HUES64 (cell line): ENCODE data around the gene EPB41L4B.
A peak's percentile ranks its signal among the peaks of the same experiment; 100 is the strongest.
"Not testable (repeated sequence)": the region's sequence is repeated elsewhere in the genome, so short reads cannot be mapped to it uniquely, and the experiment has no call there.

Experiments
- H3K27ac ChIP-seq: 2 replicates; pipeline ENCODE4 v1.7.0; 2013; ENCODE audit warnings: low read depth, low read length, inconsistent platforms
- H3K27me3 ChIP-seq: 2 replicates; pipeline ENCODE4 v1.6.1; 2013; ENCODE audit warnings: mild to moderate bottlenecking, low read length; ENCODE audit not compliant: insufficient read depth
- H3K36me3 ChIP-seq: 2 replicates; pipeline ENCODE4 v1.6.1; 2013; ENCODE audit warnings: mild to moderate bottlenecking, low read length; ENCODE audit not compliant: insufficient read depth
- H3K4me1 ChIP-seq: 2 replicates; pipeline ENCODE4 v1.6.1; 2013; ENCODE audit warnings: mild to moderate bottlenecking, low read length, moderate library complexity; ENCODE audit not compliant: insufficient read depth
- H3K4me3 ChIP-seq: 2 replicates; pipeline ENCODE4 v1.5.1; 2013; ENCODE audit warnings: mild to moderate bottlenecking, low read length, moderate library complexity
- H3K9ac ChIP-seq: 2 replicates; pipeline ENCODE4 v1.6.1; 2013; ENCODE audit warnings: mild to moderate bottlenecking, low read depth, low read length
- H3K9me3 ChIP-seq: 2 replicates; pipeline ENCODE4 v1.6.1; 2013; ENCODE audit warnings: low read depth, low read length; ENCODE audit not compliant: insufficient read depth
- WGBS: fragments of 150-250, 120-280 bp; methylation state at CpG from one replicate; pipeline ENCODE4 v1.1.7; 2013; ENCODE audit warnings: missing lambda C conversion rate; 5-methylcytosine and 5-hydroxymethylcytosine counted together

EPB41L4B gene

GRCh38 chr9:109341561-109341960, 20.7 kb upstream of the EPB41L4B start:
- WGBS, result 55% methylated on average over 6 of the region's 6 CpGs
- H3K9ac ChIP-seq, result no peak overlapping the region
- no peaks in the 10 kb centered on the region for H3K36me3 ChIP-seq
- no peak overlapping the region for H3K27ac ChIP-seq
- no peaks in the 10 kb centered on the region for H3K9me3 ChIP-seq
- no peaks in the 10 kb centered on the region for H3K27me3 ChIP-seq
- peaks cover 10% of the 10 kb centered on the region; the same call in 1 of the 2 replicates for H3K4me1 ChIP-seq
- no peak overlapping the region for H3K4me3 ChIP-seq

DNA sequence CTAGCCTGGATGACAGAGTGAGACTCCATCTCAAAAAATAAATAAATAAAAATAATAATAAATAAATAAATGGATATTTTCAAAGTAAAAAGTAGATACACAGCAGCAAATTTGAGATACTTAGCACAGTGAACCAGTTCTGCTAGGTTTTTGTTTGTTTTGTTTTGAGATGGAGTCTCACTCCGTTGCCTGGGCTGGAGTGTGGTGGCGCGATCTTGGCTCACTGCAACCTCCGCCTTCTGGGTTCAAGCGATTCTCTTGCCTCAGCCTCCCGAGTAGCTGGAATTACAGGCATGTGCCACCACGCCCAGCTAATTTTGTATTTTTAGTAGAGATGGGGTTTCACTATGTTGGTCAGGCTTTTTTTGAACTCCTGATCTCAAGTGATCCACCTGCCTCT, 20.1 kb upstream of the EPB41L4B start:
- not testable (repeated sequence) for H3K4me3 ChIP-seq, H3K9me3 ChIP-seq, H3K27ac ChIP-seq, H3K9ac ChIP-seq, H3K4me1 ChIP-seq, H3K36me3 ChIP-seq, H3K27me3 ChIP-seq
- WGBS, result 97% methylated on average over 7 of the region's 7 CpGs

DNA sequence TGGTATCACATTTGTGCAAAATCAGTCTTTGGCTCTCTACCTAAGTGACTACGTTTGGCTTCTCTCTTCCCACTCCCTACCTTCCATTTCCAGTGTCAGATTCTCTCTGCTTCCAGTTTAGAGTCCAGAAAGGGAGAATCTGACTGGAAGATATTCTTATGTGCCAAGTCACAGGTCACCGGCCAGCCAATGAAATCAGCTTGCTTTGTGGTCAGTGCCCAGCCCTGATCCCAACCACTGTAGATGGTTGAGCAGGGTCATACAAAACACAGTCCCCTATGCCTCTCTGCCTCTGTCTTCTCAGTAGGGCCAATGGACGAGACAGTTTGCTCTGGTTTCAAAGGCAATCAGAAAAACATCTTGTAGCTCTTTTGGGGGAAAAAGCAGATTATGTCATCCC, 15.6 kb upstream of the EPB41L4B start:
- H3K4me3 ChIP-seq, result no peak overlapping the region
- WGBS, result 94% methylated on average over 3 of the region's 3 CpGs
- H3K9ac ChIP-seq, result no peak overlapping the region
- no peaks in the 10 kb centered on the region for H3K27me3 ChIP-seq
- no peaks in the 10 kb centered on the region for H3K4me1 ChIP-seq
- H3K27ac ChIP-seq, result no peak overlapping the region
- no peaks in the 10 kb centered on the region for H3K36me3 ChIP-seq
- H3K9me3 ChIP-seq, result no peaks in the 10 kb centered on the region

DNA sequence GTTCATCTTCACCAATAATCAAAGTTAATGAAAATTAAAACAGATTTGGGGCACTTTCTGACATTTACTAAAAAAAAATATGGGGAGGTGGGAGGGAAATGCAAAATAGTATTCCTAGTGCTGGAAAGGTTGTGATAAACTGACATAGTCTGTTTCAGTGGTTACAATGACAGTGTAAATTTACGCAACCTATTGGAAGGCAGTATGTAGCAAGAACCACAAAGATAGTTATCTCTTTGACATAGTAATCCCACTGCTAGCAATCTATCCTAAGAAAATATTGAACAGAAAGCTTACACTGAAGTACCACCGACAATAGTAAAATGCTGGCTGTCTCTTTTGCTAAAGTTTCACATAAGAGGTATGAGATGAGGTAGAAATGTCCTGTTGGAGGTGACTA, 15.1 kb upstream of the EPB41L4B start:
- Histone ChIP-seq H3K4me3 (no peak overlapping the region), H3K9ac (no peak overlapping the region), H3K9me3 (no peaks in the 10 kb centered on the region), H3K27me3 (no peaks in the 10 kb centered on the region), H3K27ac (no peak overlapping the region), H3K36me3 (no peaks in the 10 kb centered on the region), H3K4me1 (no peaks in the 10 kb centered on the region)
- WGBS, result 100% methylated on average over 2 of the region's 2 CpGs

DNA sequence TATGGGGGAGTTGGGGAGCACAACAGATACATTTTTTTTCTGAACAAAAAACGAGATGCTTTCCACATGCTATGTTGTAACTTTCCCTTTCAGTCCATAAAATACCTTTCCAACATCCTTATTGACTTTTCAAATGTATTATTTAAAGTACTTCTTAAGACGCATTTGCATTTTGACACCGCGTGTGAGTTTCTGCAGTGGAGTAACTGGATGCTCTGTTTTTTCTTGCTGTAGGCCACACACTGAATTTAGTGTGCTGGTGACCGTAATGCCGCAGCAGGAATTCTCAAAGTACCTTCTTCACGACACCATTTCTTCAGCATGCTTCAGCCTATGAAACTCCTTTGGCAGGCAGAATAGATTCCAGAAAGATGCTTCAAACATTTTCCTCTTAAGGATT, 14.3 kb upstream of the EPB41L4B start:
- Histone ChIP-seq H3K9me3 (no peaks in the 10 kb centered on the region), H3K9ac (no peak overlapping the region), H3K27me3 (no peaks in the 10 kb centered on the region), H3K4me1 (no peaks in the 10 kb centered on the region), H3K36me3 (no peaks in the 10 kb centered on the region), H3K4me3 (no peak overlapping the region), H3K27ac (no peak overlapping the region)
- WGBS, result 93% methylated on average over 7 of the region's 7 CpGs

GRCh38 chr9:109331353-109331752, 10.5 kb upstream of the EPB41L4B start:
- no peak overlapping the region for H3K9ac ChIP-seq
- H3K27ac ChIP-seq, result no peak overlapping the region
- no peaks in the 10 kb centered on the region for H3K36me3 ChIP-seq
- H3K27me3 ChIP-seq, result no peaks in the 10 kb centered on the region
- no peaks in the 10 kb centered on the region for H3K9me3 ChIP-seq
- no peak overlapping the region for H3K4me3 ChIP-seq
- 86% methylated on average over 5 of the region's 5 CpGs for WGBS
- peaks cover 10% of the 10 kb centered on the region for H3K4me1 ChIP-seq

DNA sequence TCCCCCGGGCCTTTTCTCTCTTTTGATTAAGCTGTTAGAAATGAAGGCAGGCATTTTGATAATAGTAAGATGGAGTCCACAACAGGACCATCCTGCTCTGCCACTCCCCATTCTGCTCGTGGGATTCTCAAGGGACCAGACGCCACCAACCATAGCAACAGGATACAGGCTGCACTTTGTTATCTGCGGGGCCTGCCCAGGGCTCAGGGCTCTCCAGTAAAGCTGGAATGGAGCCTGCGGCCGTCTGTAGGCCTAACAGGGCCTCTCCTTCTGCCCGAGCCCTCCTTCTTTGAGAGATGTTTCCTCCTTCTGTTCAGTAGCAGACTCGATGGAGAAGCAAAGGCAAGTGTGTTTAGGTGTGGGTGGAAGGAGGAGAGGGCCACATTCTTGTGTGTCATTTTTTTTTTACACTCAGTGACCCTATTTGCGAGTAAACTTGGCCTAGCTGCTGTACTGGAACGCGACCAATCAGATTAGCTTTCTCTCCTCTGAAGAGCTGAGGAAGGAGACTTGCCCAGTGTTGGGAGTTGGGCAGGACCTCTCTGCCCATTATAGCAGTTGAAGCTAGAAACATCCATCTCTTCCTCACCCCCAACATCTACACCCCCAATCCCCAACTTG, 8.9 kb upstream of the EPB41L4B start:
- WGBS, result 87% methylated on average over 10 of the region's 11 CpGs
- no peak overlapping the region for H3K9ac ChIP-seq
- peaks cover 10% of the 10 kb centered on the region for H3K4me1 ChIP-seq
- H3K4me3 ChIP-seq, result no peak overlapping the region
- no peak overlapping the region for H3K27ac ChIP-seq
- H3K9me3 ChIP-seq, result no peaks in the 10 kb centered on the region
- H3K36me3 ChIP-seq, result no peaks in the 10 kb centered on the region
- H3K27me3 ChIP-seq, result no peaks in the 10 kb centered on the region

GRCh38 chr9:109328978-109329637, 8.2 kb upstream of the EPB41L4B start:
- H3K27ac ChIP-seq, result no peak overlapping the region
- peaks cover 10% of the 10 kb centered on the region for H3K4me1 ChIP-seq
- H3K27me3 ChIP-seq, result no peaks in the 10 kb centered on the region
- 67% methylated on average over 10 of the region's 12 CpGs for WGBS
- no peaks in the 10 kb centered on the region for H3K9me3 ChIP-seq
- H3K9ac ChIP-seq, result no peak overlapping the region
- H3K36me3 ChIP-seq, result no peaks in the 10 kb centered on the region
- H3K4me3 ChIP-seq, result no peak overlapping the region

DNA sequence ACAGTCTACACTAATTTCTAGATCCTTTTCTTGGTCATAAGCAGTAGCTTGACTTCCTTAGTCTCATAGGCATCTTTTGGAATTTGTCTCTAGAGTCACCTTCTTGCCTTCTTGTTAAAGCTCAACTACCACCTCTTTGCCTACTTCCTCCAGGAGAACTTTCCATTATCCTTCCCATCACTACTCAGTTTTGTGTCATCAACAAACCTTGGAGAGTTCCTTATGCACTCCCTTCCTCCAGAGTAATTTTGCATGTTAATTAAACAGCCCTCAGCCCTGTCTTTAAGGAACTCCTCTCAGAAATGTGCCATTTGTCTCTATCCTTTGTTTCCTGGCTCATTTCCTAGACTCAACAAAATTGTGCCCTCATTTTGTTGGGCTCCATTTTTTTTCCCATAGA, 4.2 kb upstream of the EPB41L4B start:
- H3K36me3 ChIP-seq, result no peaks in the 10 kb centered on the region
- H3K27ac ChIP-seq, result no peak overlapping the region
- no peak overlapping the region for H3K4me3 ChIP-seq
- H3K4me1 ChIP-seq, result peaks cover 10% of the 10 kb centered on the region
- no peaks in the 10 kb centered on the region for H3K9me3 ChIP-seq
- no peak overlapping the region for H3K9ac ChIP-seq
- peaks cover 11% of the 10 kb centered on the region for H3K27me3 ChIP-seq

DNA sequence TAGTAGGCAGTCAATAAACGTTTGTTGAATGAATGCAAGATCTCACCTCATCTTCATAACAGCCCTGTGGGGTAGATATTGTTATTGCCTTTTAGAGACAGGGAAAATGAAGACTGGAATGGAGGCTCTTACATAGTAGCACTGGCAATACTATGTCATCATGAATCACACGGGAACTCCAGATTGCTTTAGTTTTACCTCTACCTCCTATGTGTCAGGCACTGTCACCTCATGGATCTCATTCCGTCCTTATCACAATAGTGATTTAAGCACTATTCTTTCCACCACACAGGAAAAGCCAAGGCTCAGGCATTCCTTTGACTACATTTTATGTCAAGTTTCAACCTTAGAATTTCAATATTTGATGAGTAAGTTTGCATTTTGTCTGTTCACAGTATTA, 2.9 kb upstream of the EPB41L4B start:
- Histone ChIP-seq H3K4me1 (peaks cover 5% of the 10 kb centered on the region), H3K4me3 (no peak overlapping the region), H3K9ac (no peak overlapping the region), H3K9me3 (no peaks in the 10 kb centered on the region), H3K36me3 (no peaks in the 10 kb centered on the region), H3K27me3 (peaks cover 24% of the 10 kb centered on the region), H3K27ac (no peak overlapping the region)
- 94% methylated on average over 2 of the region's 3 CpGs for WGBS

DNA sequence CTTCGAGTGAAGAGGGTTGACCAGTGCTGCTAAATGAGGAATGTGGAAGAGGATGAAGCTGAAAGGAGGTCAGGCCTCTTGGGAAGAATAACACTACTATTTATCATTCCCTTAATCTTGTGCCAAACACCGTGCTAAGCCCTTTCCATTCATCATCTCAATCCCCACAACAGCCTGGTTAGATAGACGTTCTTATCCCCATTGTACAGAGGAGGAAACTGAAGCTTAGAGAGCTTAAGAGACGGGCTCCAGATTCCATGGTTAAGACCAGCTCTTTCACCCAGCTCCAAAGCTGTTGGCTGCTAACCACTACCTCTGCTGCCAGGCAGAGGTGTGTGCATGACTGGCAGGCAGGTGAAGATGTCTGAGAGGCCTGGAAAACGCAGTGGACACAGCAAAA, 868 bp upstream of the EPB41L4B start:
- no peaks in the 10 kb centered on the region for H3K9me3 ChIP-seq
- no peak overlapping the region for H3K27ac ChIP-seq
- H3K27me3 ChIP-seq, result peaks cover 29% of the 10 kb centered on the region
- no peak overlapping the region for H3K9ac ChIP-seq
- WGBS, result 94% methylated on average over 5 of the region's 5 CpGs
- H3K4me1 ChIP-seq, result peaks cover 17% of the 10 kb centered on the region
- no peak overlapping the region for H3K4me3 ChIP-seq
- H3K36me3 ChIP-seq, result no peaks in the 10 kb centered on the region

DNA sequence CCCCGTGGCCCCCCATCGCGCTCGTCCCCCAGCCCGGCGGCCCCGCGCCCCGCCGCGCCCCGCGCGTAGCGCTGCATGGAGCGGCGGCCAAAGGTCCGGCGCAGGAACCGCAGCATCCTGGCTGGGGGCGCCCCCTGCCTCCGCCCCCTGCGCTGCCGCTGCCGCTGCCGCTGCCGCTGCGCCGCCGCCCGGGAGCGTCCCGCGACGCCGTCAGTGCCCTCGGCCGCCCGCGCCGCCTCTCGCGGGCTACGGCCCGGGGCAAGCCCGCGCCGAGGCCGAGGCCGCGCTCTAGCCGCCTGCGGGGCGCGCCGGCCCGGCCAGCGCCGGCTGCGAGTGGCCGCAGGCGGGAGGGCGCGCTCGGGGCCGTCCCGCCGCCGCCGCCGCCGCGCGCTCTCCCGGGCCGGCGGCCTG, 523 bp downstream of the EPB41L4B start:
- H3K9ac ChIP-seq, result no peak overlapping the region
- peak overlapping the region; percentile 72; the same call in 1 of the 2 replicates for H3K4me3 ChIP-seq
- H3K27me3 ChIP-seq, result peaks cover 29% of the 10 kb centered on the region
- WGBS, result under 1% methylated on average over 77 of the region's 77 CpGs
- no peak overlapping the region for H3K27ac ChIP-seq
- peaks cover 31% of the 10 kb centered on the region for H3K4me1 ChIP-seq
- no peaks in the 10 kb centered on the region for H3K36me3 ChIP-seq
- H3K9me3 ChIP-seq, result no peaks in the 10 kb centered on the region
